Subcutaneous adipose tissue (tissue), 4 donors: ENCODE data around the gene SELENOO. TPM values are rescaled to one million over a fixed set of nuclear protein-coding genes. Genes with fewer than 3 reads are reported as not detected.

Experiments used
- total RNA-seq, 4 donors: library from RNA; depleted of rRNA; stranded (reverse); fragments of >200 nt; gene quantifications; one replicate each; pipeline ENCODE4 v1.1.0, GENCODE V29; 2016
- TF ChIP-seq, protein P1 (sequence below): fragments of 450-650 bp; IDR thresholded peaks from one replicate; pipeline ENCODE4 v1.5.1; 2016; ENCODE audit warnings: low read depth, mild to moderate bottlenecking, control low read depth, antibody characterized with exemption, moderate library complexity

The SELENOO gene
- total RNA-seq, 4 donors from 2014 or later, result 13.2 to 36.5 (median 18.9) TPM

DNA sequence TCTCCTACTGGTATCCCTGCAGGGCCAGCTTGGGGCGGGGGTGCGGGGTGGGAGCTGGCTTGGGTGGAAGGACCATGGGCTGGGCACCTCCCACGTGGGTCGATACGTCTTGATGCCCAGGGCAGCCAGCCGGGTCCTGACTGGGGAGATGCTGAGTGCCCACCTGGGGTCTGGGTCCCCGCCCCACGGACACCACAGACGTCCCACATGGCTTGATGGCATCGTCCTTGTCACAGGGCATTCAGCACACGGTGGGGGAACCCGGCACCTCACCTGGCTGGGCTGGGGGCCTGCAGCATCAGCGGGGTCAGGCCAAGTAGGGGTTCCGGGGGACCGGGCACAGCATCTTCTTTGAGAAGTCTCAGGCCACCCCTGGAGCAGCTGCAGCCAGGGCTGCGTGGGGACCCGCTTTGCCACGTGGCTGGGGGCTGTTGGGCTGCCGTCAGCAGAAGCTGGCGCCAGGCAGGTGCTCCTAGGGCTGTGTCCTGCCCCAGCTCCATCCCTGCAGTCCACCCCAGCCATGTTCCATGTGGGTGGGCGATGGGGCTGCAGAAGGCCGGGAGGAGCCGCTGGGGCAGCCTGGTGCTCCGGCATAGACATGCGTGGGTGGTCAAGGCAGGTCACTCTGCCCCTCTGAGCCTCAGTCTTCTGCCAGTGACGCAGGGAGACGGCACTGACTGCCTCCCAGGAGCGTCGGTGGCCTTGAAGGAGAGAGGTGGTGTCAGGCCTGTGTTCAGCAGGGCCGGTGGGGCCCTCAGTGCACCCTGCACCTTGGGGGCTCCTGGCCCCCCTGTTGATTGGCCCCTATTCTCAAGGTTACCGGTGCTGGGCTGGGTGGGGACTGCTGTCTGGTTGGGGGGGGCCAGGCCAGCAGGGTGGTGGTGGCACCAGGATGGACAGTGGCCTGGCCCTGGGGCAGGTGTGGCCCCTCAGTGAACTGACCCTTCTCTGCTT, 8.4 kb downstream of the SELENOO start:
- TF ChIP-seq, protein P1, sequence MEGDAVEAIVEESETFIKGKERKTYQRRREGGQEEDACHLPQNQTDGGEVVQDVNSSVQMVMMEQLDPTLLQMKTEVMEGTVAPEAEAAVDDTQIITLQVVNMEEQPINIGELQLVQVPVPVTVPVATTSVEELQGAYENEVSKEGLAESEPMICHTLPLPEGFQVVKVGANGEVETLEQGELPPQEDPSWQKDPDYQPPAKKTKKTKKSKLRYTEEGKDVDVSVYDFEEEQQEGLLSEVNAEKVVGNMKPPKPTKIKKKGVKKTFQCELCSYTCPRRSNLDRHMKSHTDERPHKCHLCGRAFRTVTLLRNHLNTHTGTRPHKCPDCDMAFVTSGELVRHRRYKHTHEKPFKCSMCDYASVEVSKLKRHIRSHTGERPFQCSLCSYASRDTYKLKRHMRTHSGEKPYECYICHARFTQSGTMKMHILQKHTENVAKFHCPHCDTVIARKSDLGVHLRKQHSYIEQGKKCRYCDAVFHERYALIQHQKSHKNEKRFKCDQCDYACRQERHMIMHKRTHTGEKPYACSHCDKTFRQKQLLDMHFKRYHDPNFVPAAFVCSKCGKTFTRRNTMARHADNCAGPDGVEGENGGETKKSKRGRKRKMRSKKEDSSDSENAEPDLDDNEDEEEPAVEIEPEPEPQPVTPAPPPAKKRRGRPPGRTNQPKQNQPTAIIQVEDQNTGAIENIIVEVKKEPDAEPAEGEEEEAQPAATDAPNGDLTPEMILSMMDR, result no peak

DNA sequence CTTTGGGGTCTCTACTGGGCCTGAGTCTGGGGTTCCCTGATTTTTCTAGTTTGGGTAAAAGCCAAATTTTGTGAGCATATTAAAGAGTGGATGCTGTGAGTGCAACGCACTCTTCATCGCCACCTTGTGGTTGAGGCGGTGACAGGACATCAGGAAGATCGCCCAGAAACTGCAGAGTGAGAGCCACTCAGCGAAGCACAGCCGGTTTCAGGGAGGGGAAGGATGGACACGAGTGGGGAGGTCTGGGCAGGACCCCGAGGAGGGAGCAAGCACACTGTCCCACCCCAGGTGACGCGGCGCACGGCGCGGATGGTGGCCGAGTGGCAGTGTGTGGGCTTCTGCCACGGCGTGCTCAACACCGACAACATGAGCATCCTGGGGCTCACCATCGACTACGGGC, 9.1 kb downstream of the SELENOO start:
- TF ChIP-seq, protein P1, result no peak

DNA sequence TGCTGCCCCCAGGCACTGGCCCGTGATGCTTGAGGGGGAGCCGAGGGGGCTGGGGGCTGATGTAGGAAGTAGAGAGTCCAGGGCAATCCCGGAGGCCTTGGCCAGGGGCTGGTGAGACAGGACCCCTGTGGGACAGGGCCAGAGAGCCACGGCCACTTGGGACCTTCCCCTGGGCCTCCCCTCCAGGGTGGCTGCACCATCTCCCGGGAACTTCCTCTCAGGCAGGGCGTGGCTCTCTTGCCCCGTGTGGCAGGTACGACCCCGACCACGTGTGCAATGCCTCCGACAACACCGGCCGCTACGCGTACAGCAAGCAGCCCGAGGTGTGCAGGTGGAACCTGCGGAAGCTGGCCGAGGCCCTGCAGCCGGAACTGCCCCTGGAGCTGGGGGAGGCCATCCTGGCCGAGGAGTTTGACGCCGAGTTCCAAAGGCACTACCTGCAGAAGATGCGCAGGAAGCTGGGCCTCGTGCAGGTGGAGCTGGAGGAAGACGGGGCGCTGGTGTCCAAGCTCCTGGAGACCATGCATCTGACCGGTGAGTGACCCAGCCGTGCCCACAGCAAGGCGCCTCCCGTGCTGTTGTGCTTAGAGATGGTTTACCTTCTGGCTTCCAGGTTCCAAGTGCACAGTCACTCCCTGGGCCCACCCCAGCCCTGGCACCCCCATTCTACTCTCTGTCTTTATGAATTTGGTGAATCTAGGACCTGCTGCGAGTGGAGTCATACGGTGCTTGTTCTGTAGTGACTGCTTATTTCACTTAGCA, 9.7 kb downstream of the SELENOO start:
- TF ChIP-seq, protein P1, result no peak

DNA sequence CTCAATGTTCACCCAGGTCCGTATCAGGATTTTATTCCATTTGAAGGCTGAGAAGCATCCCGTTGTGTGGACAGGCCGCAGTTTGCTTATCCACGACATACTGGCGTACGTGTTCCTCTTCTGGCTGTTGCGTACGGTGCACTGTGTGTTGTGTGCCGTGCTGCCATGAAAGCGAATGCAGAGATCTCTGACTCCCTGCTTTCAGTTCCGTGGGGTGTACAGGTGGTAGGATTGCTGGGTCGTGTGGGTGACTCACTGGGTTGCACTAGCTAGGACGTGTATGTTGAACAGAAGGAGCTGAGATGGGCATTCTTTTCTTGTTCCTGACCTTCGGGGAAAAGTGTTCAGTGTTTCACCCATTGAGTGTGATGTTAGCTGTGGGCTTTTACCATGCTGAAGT, 10.3 kb downstream of the SELENOO start:
- TF ChIP-seq, protein P1, result no peak

DNA sequence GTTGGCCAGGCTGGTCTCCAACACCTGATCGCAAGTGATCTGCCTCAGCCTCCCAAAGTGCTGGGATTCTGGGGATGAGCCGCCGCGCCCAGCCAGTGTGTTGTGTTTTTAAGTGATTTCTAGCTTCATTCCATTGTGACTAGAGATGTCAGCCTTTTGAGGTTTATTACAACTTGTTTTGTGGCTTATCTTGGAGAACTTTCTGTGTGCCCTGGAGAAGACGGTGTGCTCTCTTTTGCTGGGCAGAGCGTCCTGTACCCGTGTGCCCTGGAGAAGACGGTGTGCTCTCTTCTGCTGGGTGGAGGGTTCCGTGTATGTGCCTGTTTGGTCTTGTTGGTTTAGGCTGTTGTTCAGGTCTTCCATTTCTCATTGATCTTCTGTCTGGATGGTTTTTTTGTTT, 12.5 kb downstream of the SELENOO start:
- TF ChIP-seq, protein P1, result no peak

DNA sequence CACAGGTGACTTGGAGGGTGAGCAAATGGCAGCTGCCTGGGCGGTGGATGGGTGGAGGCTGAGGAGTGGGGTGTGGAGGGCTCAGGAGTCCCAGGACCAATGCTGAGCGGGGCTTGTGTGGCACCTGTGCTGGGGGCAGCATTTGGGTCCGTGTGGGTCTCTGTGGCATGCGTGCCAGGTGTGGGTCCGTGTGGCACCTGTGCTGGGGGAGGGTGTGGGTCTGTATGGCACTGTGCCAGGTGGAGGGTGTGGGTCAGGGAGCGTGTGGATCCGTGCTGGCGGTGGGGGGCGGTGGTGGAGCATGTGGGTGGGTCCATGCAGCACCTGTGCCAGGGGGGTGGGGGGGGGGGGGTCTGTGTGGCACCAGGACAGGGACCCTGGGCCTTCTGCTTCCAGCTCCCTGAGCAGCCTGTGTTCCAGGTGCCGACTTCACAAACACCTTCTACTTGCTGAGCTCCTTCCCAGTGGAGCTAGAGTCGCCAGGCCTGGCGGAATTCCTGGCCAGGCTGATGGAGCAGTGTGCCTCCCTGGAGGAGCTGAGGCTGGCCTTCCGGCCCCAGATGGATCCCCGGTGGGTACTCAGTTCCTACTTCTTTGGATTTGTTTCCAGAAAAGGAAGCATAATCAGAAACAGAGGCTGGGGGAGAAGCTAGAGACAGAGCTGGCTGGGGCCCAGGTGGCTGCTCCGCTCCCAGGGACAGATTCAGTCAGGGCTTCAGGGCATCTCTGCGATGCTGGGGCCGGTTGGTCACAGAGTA, 14.7 kb downstream of the SELENOO start:
- TF ChIP-seq, protein P1, result no peak
